ENCODE measurements around the gene CTRB2.
"Not testable (repeated sequence)": the region's sequence is repeated elsewhere in the genome, so short reads cannot be mapped to it uniquely, and the experiment has no call there.

The CTRB2 gene

GRCh38 chr16:75227361-75228142, 20.6 kb upstream of the CTRB2 start:
- DNase-seq (ENCODE audit: low read depth in 2 of 3, low spot score in 2 of 3), result no peak

GRCh38 chr16:75226550-75227360, 19.8 kb upstream of the CTRB2 start:
- no peak for DNase-seq (ENCODE audit: low read depth in 2 of 3, low spot score in 2 of 3)

- DNase-seq (ENCODE audit: low read depth in 2 of 3, low spot score in 2 of 3), result no peak
These were observed 18.9 kb upstream of the CTRB2 start for GRCh38 chr16:75225678-75226515.

GRCh38 chr16:75225092-75225491, 18.1 kb upstream of the CTRB2 start:
- DNase-seq (ENCODE audit: low read depth in 2 of 3, low spot score in 2 of 3), result no peak

GRCh38 chr16:75224306-75225082, 17.5 kb upstream of the CTRB2 start:
- no peak for DNase-seq (ENCODE audit: low read depth in 2 of 3, low spot score in 2 of 3)

- not testable (repeated sequence) for DNase-seq (ENCODE audit: low read depth in 2 of 3, low spot score in 2 of 3)
These were observed 16.2 kb upstream of the CTRB2 start for GRCh38 chr16:75223129-75223528.

- DNase-seq (ENCODE audit: low read depth in 2 of 3, low spot score in 2 of 3), result no peak
These were observed 15.4 kb upstream of the CTRB2 start for GRCh38 chr16:75222271-75222783.

- no peak for DNase-seq (ENCODE audit: low read depth in 2 of 3, low spot score in 2 of 3)
These were observed 12.9 kb upstream of the CTRB2 start for GRCh38 chr16:75219838-75220237.

- no peak for DNase-seq (ENCODE audit: low read depth in 2 of 3, low spot score in 2 of 3)
These were observed 12.1 kb upstream of the CTRB2 start for GRCh38 chr16:75219088-75219487.

GRCh38 chr16:75218256-75219076, 11.5 kb upstream of the CTRB2 start, which contains the start of gene CTRB1:
Gene CTRB1 (plus strand): TSS chr16:75218988. CDS start chr16:75219008, 20 bp downstream.
- DNase-seq (ENCODE audit: low read depth in 2 of 3, low spot score in 2 of 3), result no peak

GRCh38 chr16:75217389-75217851, 10.5 kb upstream of the CTRB2 start:
- no peak for DNase-seq (ENCODE audit: low read depth in 2 of 3, low spot score in 2 of 3)

GRCh38 chr16:75216576-75216975, 9.6 kb upstream of the CTRB2 start:
- no peak for DNase-seq (ENCODE audit: low read depth in 2 of 3, low spot score in 2 of 3)

GRCh38 chr16:75216127-75216526, 9.2 kb upstream of the CTRB2 start:
- no peak for DNase-seq (ENCODE audit: low read depth in 2 of 3, low spot score in 2 of 3)

GRCh38 chr16:75211286-75211685, 4.3 kb upstream of the CTRB2 start:
- not testable (repeated sequence) for DNase-seq (ENCODE audit: low read depth in 2 of 3, low spot score in 2 of 3)

- DNase-seq (ENCODE audit: low read depth in 2 of 3, low spot score in 2 of 3), result no peak
These were observed 3.0 kb upstream of the CTRB2 start for GRCh38 chr16:75209944-75210343.

GRCh38 chr16:75209514-75209913, 2.6 kb upstream of the CTRB2 start:
- DNase-seq (ENCODE audit: low read depth in 2 of 3, low spot score in 2 of 3), result not testable (repeated sequence)

GRCh38 chr16:75208861-75209505, 2.0 kb upstream of the CTRB2 start:
- no peak for DNase-seq (ENCODE audit: low read depth in 2 of 3, low spot score in 2 of 3)

- no peak for DNase-seq (ENCODE audit: low read depth in 2 of 3, low spot score in 2 of 3)
These were observed 1.4 kb upstream of the CTRB2 start for GRCh38 chr16:75208242-75208825.
